Measurements from ENCODE around the gene TNFSF15.

GRCh38 chr9:114775981-114776380, 29.9 kb downstream of the TNFSF15 start:
- TF ChIP-seq EZH2phosphoT487 (IDR thresholded peaks at IDR 0.05) (no peak), CTCF (IDR thresholded peaks at IDR 0.05) (no peak)

All from neural progenitor cell (in vitro differentiated cells).